RPMI7951 (cell line): ENCODE measurements around the gene DICER1. TPM values are rescaled to one million over a fixed set of nuclear protein-coding genes. Genes with fewer than 3 reads are reported as not detected.
"Not testable (repeated sequence)": the region's sequence is repeated elsewhere in the genome, so short reads cannot be mapped to it uniquely, and the experiment has no call there.

Experiments
- DNase-seq: peaks from one replicate; pipeline ENCODE4 v3.0.0-alpha.2; 2012; ENCODE audit warnings: low read depth
- total RNA-seq: library from RNA; depleted of rRNA; stranded (reverse); fragments of >200 nt; shearing (Covaris generic); gene quantifications from 2 replicates; pipeline ENCODE4 v1.2.3, GENCODE V29; 2014; rRNA removed

The DICER1 gene
- 34.1 and 34.2 TPM in 2 replicates for total RNA-seq

- DNase-seq = peak; percentile 88
Measured at GRCh38 chr14:95157327-95158189, at the start of gene DICER1. TSS of gene DICER1 (minus strand) at chr14:95157529. CDS start at chr14:95133458, 24,071 bp downstream.

- DNase-seq = no peak
Measured at GRCh38 chr14:95206534-95206933, 49.2 kb upstream of the DICER1 start.

DNA sequence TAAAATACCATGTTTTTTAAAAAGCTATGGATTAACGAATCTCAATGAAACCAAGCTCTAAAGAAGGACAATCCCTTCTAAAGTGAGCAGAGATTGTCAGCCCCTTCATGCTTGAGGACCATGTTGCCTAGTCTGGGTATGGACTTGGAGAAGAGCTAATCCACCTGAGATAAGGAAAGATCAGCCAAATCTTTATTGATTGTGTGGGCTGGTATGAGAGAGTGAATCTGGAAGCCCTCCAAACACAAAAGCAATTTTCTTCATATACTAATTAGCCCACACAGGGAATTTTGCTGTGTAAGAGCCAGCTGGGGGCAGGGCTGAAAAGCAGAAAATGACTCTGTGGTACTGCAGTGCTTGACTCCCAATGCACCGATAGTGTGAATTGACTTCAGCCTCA lies 47.4 kb upstream of the DICER1 start:
- DNase-seq = no peak

GRCh38 chr14:95201745-95202144 lies 44.4 kb upstream of the DICER1 start:
- not testable (repeated sequence) for DNase-seq

GRCh38 chr14:95200404-95200803 lies 43.1 kb upstream of the DICER1 start:
- no peak for DNase-seq

DNA sequence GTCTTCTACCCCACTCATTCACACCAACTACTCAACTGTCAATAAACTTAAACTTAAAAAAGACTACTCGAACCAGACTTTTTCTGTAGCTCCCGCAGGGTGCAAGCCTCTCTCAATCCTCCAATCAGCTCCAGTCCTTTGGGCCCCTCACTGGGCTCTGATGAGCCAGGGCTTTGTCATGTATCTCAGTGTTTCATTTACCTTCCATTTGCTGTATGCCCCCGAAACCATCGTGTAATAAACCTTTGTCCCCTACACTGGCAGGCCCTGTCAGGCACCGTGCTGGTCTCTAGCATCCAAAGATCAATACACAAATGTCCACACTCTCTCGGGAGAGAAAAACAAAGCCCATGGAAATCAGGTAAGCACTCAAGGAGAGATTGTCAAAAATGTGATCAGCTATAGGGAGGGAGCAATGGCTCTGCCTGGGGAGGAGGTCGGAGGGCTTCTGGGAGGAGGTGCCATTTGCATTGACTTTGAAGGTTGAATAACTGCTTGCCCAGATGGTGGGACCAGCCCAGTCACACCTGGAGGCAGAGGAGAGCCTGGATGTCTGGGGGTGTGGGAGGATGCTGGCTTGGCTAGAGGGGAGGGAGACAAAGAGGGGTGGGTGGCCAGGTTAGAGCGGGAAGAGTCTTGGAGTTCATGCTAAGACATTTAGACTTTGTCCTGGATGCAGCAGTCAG lies 42.1 kb upstream of the DICER1 start:
- DNase-seq = no peak

GRCh38 chr14:95198320-95198719 lies 41.0 kb upstream of the DICER1 start:
- DNase-seq = no peak

DNA sequence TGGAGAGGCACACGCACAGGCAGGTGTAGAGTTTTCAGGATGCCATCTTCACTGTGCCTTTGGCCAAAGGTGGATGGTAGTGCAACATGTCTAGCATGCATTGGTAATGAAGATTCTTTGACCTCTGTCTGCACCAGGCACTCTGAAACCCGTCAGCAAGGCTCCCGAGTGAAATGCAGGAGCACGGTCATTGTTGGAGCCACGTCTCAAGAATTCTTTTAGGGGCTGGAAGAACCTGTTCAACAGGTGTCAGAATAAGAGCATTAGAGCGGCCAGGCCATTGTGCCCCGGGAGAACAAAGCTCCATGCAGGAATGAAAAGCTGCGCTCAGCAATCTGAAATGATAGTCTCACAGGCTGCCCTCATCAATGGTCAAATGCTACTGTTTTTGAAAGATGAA lies 40.2 kb upstream of the DICER1 start:
- no peak for DNase-seq

DNA sequence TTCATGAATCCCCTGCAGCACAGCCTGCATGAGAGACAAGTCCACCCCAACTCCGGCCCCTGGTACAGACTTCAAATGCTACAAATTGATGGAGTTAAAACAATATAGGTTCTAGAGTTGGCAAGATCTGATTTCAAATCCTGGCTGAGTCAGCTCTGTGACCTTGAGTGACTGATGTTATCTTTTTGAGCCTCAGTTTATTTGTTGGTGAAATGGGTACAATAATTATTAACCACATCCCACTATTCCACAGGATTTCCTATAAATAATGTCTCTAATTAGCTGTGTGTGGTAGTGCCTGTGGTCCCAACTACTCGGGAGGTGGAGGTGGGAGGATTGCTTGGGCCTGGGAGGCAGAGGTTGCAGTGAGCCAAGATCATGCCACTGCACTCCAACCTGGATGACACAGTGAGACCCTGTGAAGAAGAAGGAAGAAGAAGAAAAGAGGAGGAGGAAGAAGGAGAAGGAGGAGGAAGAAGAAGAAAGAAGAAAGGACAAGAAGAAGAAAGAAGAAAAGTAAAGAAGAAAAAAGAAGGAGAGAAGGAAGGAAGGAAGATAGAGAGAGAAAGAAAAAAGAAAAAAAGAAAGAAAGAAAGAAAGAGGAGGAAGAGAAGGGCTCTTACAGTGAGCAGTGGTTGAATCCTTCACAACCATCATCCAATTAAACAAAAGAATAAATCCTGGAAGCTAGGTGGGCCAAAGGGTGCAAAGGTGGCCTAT lies 39.7 kb upstream of the DICER1 start:
- no peak for DNase-seq

GRCh38 chr14:95196268-95196667 lies 38.9 kb upstream of the DICER1 start:
- no peak for DNase-seq

DNA sequence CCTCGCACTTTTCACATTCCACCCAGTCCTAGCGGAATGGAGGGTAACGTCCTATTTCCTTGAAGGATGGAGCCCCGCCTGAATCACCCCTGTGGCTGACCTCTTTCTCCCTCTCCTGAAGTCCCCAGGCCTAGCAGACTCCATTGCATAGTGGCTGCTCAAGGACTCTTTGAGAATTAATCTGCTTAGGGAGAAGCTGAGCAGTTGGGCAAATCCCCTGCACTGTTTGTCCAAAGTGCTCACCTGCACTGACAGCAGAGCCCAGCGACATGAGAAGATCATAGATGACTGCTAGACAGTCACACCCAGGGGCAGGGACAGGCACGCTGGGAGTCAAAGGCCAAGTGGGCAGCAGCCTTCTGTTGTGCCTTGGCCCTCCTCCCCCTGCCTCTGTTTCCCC lies 37.7 kb upstream of the DICER1 start:
- DNase-seq = no peak

DNA sequence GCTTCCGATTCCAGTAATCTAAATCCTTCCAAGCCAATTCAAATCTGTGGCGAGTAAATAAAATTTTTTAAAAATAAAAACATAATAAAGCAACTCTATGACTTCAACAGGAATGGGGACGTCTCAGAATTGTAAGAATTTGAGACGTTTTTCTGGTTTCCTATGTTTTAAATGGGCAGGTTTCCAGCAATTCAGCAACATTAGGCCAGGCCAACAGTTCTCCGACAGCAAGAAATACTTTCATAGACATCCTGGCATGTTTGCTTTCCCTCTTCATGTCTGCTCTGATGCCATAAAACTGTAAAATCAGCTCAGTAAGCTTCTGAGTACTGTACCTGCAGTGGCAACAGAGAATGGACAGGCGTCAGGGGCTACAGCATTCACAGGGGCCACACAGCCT lies 35.8 kb upstream of the DICER1 start:
- DNase-seq = no peak

DNA sequence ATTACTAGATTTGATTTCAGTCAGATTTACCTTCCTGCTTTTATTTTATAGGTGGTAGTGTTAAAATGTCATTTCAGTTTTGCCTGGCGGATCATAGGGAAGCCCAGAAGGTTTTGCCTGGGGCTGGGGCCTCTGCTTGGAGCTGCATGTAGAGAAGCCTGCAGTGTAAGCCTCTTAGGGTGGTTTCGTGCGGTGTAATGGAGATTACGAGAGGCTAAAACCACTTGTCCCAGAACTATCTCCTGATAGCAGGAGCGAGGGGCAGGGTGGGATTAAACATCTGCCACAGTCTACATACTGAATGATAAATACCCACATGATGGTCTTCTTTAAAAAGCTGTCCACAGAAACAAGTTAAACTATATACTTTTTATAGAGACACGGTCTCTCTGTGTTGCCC lies 35.0 kb upstream of the DICER1 start:
- no peak for DNase-seq

- DNase-seq = no peak
Measured at GRCh38 chr14:95191445-95192199, 34.3 kb upstream of the DICER1 start.

DNA sequence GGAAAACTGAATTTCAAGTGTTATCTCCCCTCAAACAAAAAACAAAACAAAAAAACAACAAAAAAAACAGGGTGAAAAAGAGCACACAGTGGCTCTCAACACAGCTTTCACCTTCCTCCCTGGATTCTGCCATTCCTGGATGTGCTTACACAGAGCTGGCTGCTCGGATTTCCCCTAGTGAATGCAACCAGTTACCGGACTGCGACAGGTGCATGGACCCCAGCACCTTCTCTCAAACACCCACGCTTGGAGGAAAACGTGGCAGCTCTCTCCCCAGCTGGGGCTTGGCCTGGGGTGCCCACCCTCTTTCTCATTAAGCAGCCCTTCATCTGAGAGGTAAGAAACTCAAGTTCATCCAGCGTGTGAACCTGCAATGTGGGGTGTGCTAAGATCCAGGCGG lies 33.5 kb upstream of the DICER1 start:
- DNase-seq = no peak

GRCh38 chr14:95190346-95190840 lies 33.1 kb upstream of the DICER1 start:
- no peak for DNase-seq

GRCh38 chr14:95189367-95190132 lies 32.2 kb upstream of the DICER1 start:
- no peak for DNase-seq

- no peak for DNase-seq
Measured at GRCh38 chr14:95188380-95188779, 31.1 kb upstream of the DICER1 start.

- DNase-seq = no peak
Measured at GRCh38 chr14:95185767-95186392, 28.6 kb upstream of the DICER1 start.

DNA sequence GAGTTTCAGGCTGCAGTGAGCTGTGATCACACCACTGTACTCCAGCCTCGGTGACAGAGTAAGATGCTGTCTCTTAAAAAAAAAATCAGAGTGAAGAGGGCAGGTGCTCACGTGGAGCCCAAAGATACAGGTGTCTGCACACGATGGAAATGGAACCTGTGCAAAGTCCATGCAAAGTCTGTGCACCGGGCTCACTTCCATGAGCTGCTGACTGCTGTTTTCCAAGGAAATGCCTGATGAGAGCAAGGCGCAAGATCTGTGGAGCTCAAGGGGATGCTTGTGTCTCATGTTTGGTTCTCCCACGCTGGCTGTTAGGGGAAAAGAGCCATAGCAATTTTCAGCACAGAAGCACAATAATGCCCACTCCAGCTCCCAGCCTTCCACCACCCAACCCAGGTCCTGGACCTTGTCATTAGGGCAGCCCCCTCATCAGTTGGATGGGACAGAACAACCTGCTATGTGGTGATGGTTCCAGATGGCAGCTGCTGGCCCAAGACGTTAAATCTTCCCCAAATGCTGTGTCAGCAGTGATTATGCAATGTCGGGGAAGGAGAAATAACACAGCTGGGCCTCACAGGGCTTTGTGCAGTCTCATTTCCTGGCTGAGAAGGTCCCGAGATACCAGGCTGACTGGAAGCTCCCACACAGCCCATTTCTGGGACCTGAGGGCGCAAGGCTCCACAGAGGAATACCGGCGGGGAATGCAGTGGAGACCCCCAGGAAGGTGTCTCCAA lies 27.9 kb upstream of the DICER1 start:
- DNase-seq = no peak
